SK-N-SH (cell line): ENCODE results near the gene SLC7A11. TPM values are rescaled to one million over a fixed set of nuclear protein-coding genes. Genes with fewer than 3 reads are reported as not detected.
A peak's percentile ranks its signal among the peaks of the same experiment; 100 is the strongest.

ENCODE experiments used
- CTCF ChIA-PET: fragments of 300-600, 350-600 bp; formaldehyde crosslinking; extraction: SDS; loops from one replicate; lab custom pipeline; 2021; lab: Yijun Ruan, JAX
- POLR2A ChIA-PET: fragments of 350-600 bp; sonication (Branson Sonifier 250); formaldehyde crosslinking; extraction: SDS; loops from one replicate; lab custom pipeline; 2020; ENCODE audit warnings: antibody characterized with exemption, inconsistent platforms; lab: Yijun Ruan, JAX
- DNase-seq: peaks from one replicate; pipeline ENCODE4 v3.0.0; 2012
- H2AFZ ChIP-seq: fragments of 200-600 bp; sonication (generic); 2 replicates; pipeline ENCODE4 v1.8.1; 2016; ENCODE audit warnings: antibody characterized with exemption, mild to moderate bottlenecking, low read depth
- H3F3A ChIP-seq: fragments of 200-600 bp; sonication (generic); replicated peaks from 2 replicates; pipeline ENCODE3; 2016; ENCODE audit warnings: antibody characterized with exemption, mild to moderate bottlenecking; ENCODE audit not compliant: insufficient read depth
- H3K27ac ChIP-seq, 2 experiments: fragments of 200-500 bp in 1 of 2; fragments of 200-600 bp in 1 of 2; sonication (Bioruptor generic) in 1 of 2; sonication (generic), shearing (Covaris generic) in 1 of 2; 2 replicates each; pipeline versions ENCODE4 v1.5.1 to v1.6.1; 2014 to 2016; ENCODE audit warnings: low read depth in 2 of 2, inconsistent platforms in 1 of 2, low read length in 1 of 2, mild to moderate bottlenecking in 1 of 2, mixed read lengths in 1 of 2
- H3K27me3 ChIP-seq: fragments of 200-600 bp; sonication (generic), shearing (Covaris generic); 2 replicates; pipeline ENCODE4 v1.6.1; 2016; ENCODE audit warnings: mixed run types; ENCODE audit not compliant: insufficient read depth
- H3K36me3 ChIP-seq, 2 experiments: fragments of 200-500 bp in 1 of 2; fragments of 200-600 bp in 1 of 2; sonication (Bioruptor generic) in 1 of 2; sonication (generic) in 1 of 2; replicated peaks in 1 of 2; 2 replicates each; pipeline versions ENCODE3 to v1.5.1; 2014 to 2016; ENCODE audit warnings: low read length in 1 of 2, mild to moderate bottlenecking in 1 of 2; ENCODE audit not compliant: insufficient read depth in 2 of 2, control insufficient read depth in 1 of 2
- H3K4me1 ChIP-seq, 2 experiments: fragments of 200-500 bp in 1 of 2; fragments of 200-600 bp in 1 of 2; sonication (Bioruptor generic) in 1 of 2; sonication (generic), shearing (Covaris generic) in 1 of 2; 2 replicates each; pipeline versions ENCODE4 v1.5.1 to v1.6.1; 2014 to 2016; ENCODE audit warnings: low read depth in 1 of 2, low read length in 1 of 2, mixed run types in 1 of 2; ENCODE audit not compliant: insufficient read depth in 2 of 2, control insufficient read depth in 1 of 2
- H3K4me2 ChIP-seq: fragments of 200-600 bp; sonication (generic), shearing (Covaris generic); 2 replicates; pipeline ENCODE4 v1.6.1; 2017; ENCODE audit warnings: mixed run types
- H3K4me3 ChIP-seq, 2 experiments: fragments of 200-500 bp in 1 of 2; fragments of 200-600 bp in 1 of 2; sonication (Bioruptor generic) in 1 of 2; sonication (generic), shearing (Covaris generic) in 1 of 2; 2 replicates each; pipeline versions ENCODE4 v1.5.1 to v1.8.1; 2014 to 2016; ENCODE audit warnings: low read depth in 2 of 2, inconsistent platforms in 1 of 2, low read length in 1 of 2, mild to moderate bottlenecking in 1 of 2, mixed read lengths in 1 of 2, moderate library complexity in 1 of 2
- H3K79me2 ChIP-seq: fragments of 200-600 bp; sonication (generic); 2 replicates; pipeline ENCODE4 v1.8.1; 2017; ENCODE audit warnings: mild to moderate bottlenecking; ENCODE audit not compliant: insufficient read depth
- H3K9ac ChIP-seq: fragments of 200-600 bp; sonication (generic); 2 replicates; pipeline ENCODE4 v1.6.1; 2017; ENCODE audit warnings: mixed run types
- H3K9me2 ChIP-seq: fragments of 200-600 bp; sonication (generic); 2 replicates; pipeline ENCODE4 v1.6.1; 2017; ENCODE audit warnings: mixed run types
- H3K9me3 ChIP-seq: fragments of 200-600 bp; sonication (generic); 2 replicates; pipeline ENCODE4 v1.6.1; 2017; ENCODE audit warnings: mixed run types, mild to moderate bottlenecking, moderate library complexity
- H4K20me1 ChIP-seq: fragments of 200-600 bp; sonication (generic); 2 replicates; pipeline ENCODE4 v1.6.1; 2017; ENCODE audit warnings: mild to moderate bottlenecking, mixed run types; ENCODE audit not compliant: insufficient read depth
- EP300 ChIP-seq, 2 experiments: IDR thresholded peaks; 2 replicates each; pipeline versions ENCODE4 v1.4.0 to v1.6.1; 2012; ENCODE audit warnings: borderline replicate concordance in 1 of 2, low read depth in 1 of 2, low read length in 1 of 2
- GABPA ChIP-seq: IDR thresholded peaks from 2 replicates; pipeline ENCODE4 v1.4.0; 2012; ENCODE audit warnings: low read depth, mild to moderate bottlenecking
- NRF1 ChIP-seq: IDR thresholded peaks from 2 replicates; pipeline ENCODE4 v1.6.1; 2012; ENCODE audit warnings: low read depth, mild to moderate bottlenecking, low read length
- RFX5 ChIP-seq: IDR thresholded peaks from 2 replicates; pipeline ENCODE4 v1.6.1; 2012; ENCODE audit warnings: mild to moderate bottlenecking, improper control_type of control experiment, low read length
- TAF1 ChIP-seq: IDR thresholded peaks from 2 replicates; pipeline ENCODE4 v1.6.1; 2012; ENCODE audit warnings: low read depth, mild to moderate bottlenecking, low read length, moderate library complexity, borderline replicate concordance
- YY1 ChIP-seq: IDR thresholded peaks from 2 replicates; pipeline ENCODE4 v1.4.0; 2012; ENCODE audit warnings: low read depth, mild to moderate bottlenecking
- WGBS: methylation state at CpG from one replicate; pipeline ENCODE4 v1.1.6; 2017; ENCODE audit warnings: low lambda C conversion rate; 5-methylcytosine and 5-hydroxymethylcytosine counted together
- polyA plus RNA-seq, 3 experiments: library from polyadenylated mRNA; depleted of rRNA; stranded (reverse); fragments of >200 nt; gene quantifications; 2 replicates each; pipeline ENCODE4 v1.2.3, GENCODE V29; 2012
- TF ChIP-seq, protein P1 (sequence below): IDR thresholded peaks from 2 replicates; pipeline ENCODE4 v1.4.0; 2012; ENCODE audit warnings: low read depth, borderline replicate concordance
- TF ChIP-seq, protein P2 (sequence below): fragments of 150-350 bp; IDR thresholded peaks from 2 replicates; pipeline ENCODE4 v1.6.1; 2017; ENCODE audit warnings: antibody characterized with exemption, low read length, low read depth, borderline replicate concordance
- TF ChIP-seq, protein P3 (sequence below): IDR thresholded peaks from 2 replicates; pipeline ENCODE4; 2012
- TF ChIP-seq, protein P4 (sequence below): fragments of 150-350 bp; IDR thresholded peaks from 2 replicates; pipeline ENCODE4 v1.6.1; 2016; ENCODE audit warnings: mild to moderate bottlenecking, low read depth, low read length

Gene SLC7A11
- polyA plus RNA-seq, 1 of the 3 experiments (the other 2 are of a cell fraction) = 3.1 TPM

DNA sequence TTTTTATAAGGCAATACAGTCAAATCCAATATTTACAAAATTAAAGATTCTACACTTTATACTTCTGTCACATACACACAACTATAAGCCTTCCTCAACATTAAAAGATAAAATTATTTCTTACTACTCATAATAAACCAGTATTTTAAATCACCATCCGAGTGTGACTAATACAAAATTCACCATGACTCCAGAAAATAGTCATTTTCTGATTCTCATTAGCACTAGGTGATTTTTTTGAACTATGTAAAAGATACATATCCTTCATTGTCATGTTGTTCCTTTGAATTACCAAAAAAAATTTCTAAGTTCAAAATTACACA, 646 bp upstream of the SLC7A11 start:
- Histone ChIP-seq H3K27me3 (no peaks in the 10 kb centered on the region), H3F3A (peaks cover 10% of the 10 kb centered on the region), H3K36me3 (no peaks in the 10 kb centered on the region), H3K27ac (peak overlapping the region; percentile 86 to 98), H3K4me1 (peaks cover 3 to 17% of the 10 kb centered on the region in 2 experiments; a peak in 3 of 4 replicates), H3K9ac (peak overlapping the region; percentile 81), H3K4me3 (peak overlapping the region; percentile 49 to 51; a peak in 3 of 4 replicates), H4K20me1 (no peaks in the 10 kb centered on the region), H3K79me2 (peaks cover 35% of the 10 kb centered on the region), H2AFZ (peak overlapping the region; percentile 78), H3K4me2 (peak overlapping the region; percentile 61), H3K9me3 (no peaks in the 10 kb centered on the region), H3K9me2 (no peaks in the 10 kb centered on the region)
- TF ChIP-seq, protein P1, sequence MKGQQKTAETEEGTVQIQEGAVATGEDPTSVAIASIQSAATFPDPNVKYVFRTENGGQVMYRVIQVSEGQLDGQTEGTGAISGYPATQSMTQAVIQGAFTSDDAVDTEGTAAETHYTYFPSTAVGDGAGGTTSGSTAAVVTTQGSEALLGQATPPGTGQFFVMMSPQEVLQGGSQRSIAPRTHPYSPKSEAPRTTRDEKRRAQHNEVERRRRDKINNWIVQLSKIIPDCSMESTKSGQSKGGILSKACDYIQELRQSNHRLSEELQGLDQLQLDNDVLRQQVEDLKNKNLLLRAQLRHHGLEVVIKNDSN = no peak
- no peak for TF ChIP-seq YY1
- no peak for DNase-seq
- ChIA-PET POLR2A (no interaction called here), CTCF (interaction anchor here (1.7 kb wide), 1 partner anchor 59 kb away, joined by 3 read pairs; no protein-coding TSS in a partner anchor)
- 12% methylated on average over 1 of the region's 1 CpG for WGBS

DNA sequence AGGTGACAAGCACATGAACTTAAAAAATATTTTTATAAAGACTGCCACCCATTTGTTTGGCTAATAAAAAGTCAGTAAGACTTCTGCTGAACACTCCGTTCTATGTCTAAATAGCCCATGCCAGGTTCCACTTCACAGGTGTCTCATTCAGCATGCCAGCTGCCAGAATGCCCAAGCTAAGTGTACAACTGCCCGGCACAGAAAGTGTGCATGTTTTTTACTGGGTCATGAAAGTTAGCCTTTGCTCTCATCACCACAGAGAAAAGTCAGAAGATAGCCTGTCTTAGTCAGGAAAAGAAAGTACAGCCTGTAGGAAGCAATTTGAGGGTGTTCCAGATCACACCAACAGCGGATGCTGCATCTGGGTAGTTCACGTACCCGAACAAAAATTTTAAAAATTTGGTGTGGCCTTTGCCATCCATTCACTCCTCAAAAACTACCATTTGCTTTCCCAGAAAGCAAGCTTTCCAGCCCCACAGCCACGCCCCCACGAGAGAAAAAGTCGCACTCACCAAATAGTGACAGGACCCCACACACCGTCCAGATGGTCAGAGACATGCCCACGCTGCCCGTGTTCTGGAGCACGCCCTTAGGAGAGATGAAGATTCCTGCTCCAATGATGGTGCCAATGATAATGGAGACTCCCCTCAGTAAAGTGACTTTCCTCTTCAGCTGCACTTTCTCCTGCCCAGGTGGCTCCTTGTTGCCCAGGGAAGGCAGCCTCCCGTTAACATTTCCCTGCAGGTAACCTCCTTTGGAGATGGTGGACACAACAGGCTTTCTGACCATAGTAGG, 671 bp downstream of the SLC7A11 start:
- 55% methylated on average over 13 of the region's 13 CpGs for WGBS
- TF ChIP-seq GABPA = no peak
- TF ChIP-seq, protein P2, sequence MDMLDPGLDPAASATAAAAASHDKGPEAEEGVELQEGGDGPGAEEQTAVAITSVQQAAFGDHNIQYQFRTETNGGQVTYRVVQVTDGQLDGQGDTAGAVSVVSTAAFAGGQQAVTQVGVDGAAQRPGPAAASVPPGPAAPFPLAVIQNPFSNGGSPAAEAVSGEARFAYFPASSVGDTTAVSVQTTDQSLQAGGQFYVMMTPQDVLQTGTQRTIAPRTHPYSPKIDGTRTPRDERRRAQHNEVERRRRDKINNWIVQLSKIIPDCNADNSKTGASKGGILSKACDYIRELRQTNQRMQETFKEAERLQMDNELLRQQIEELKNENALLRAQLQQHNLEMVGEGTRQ = no peak
- TF ChIP-seq NRF1 = no peak
- TF ChIP-seq EP300 (IDR thresholded peaks at IDR 0.05; ENCODE audit: borderline replicate concordance in 1 of 2, low read depth in 1 of 2, low read length in 1 of 2) = no peak
- TF ChIP-seq TAF1 = no peak
- TF ChIP-seq, protein P3, sequence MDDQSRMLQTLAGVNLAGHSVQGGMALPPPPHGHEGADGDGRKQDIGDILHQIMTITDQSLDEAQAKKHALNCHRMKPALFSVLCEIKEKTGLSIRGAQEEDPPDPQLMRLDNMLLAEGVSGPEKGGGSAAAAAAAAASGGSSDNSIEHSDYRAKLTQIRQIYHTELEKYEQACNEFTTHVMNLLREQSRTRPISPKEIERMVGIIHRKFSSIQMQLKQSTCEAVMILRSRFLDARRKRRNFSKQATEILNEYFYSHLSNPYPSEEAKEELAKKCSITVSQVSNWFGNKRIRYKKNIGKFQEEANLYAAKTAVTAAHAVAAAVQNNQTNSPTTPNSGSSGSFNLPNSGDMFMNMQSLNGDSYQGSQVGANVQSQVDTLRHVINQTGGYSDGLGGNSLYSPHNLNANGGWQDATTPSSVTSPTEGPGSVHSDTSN = no peak
- TF ChIP-seq RFX5 = no peak
- TF ChIP-seq, protein P4, sequence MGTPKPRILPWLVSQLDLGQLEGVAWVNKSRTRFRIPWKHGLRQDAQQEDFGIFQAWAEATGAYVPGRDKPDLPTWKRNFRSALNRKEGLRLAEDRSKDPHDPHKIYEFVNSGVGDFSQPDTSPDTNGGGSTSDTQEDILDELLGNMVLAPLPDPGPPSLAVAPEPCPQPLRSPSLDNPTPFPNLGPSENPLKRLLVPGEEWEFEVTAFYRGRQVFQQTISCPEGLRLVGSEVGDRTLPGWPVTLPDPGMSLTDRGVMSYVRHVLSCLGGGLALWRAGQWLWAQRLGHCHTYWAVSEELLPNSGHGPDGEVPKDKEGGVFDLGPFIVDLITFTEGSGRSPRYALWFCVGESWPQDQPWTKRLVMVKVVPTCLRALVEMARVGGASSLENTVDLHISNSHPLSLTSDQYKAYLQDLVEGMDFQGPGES = no peak
- TF ChIP-seq YY1 = no peak
- Histone ChIP-seq H3K4me2 (peak overlapping the region; percentile 73), H3K27me3 (no peaks in the 10 kb centered on the region), H4K20me1 (no peaks in the 10 kb centered on the region), H3K9ac (peak overlapping the region; percentile 55), H3K9me3 (no peaks in the 10 kb centered on the region), H3F3A (peaks cover 18% of the 10 kb centered on the region), H3K36me3 (no peaks in the 10 kb centered on the region), H3K79me2 (peaks cover 37% of the 10 kb centered on the region), H3K9me2 (no peaks in the 10 kb centered on the region), H3K27ac (peak overlapping the region; percentile 54 to 98; a peak in 3 of 4 replicates), H2AFZ (peak overlapping the region; percentile 38; the same call in 1 of the 2 replicates), H3K4me1 (peaks cover 3 to 10% of the 10 kb centered on the region in 2 experiments; a peak in 3 of 4 replicates), H3K4me3 (peak overlapping the region; percentile 49 to 65; a peak in 3 of 4 replicates)
- DNase-seq = no peak
- ChIA-PET CTCF (interaction anchor here (0.9 kb wide), 2 partner anchors 59 to 629 kb away, joined by 3 read pairs; no protein-coding TSS in a partner anchor), POLR2A (no interaction called here)
